ENCODE data around the gene LIG4.

LIG4 gene

GRCh38 chr13:108194435-108194936, 20.9 kb downstream of the LIG4 start:
- no peak for DNase-seq

- DNase-seq: no peak
Measured at GRCh38 chr13:108193806-108194205, 21.5 kb downstream of the LIG4 start.

GRCh38 chr13:108190897-108191296, 24.4 kb downstream of the LIG4 start:
- no peak for DNase-seq

GRCh38 chr13:108188260-108188659, 27.1 kb downstream of the LIG4 start:
- no peak for DNase-seq

GRCh38 chr13:108185223-108185622, 30.1 kb downstream of the LIG4 start:
- no peak for DNase-seq

GRCh38 chr13:108182652-108183051, 32.7 kb downstream of the LIG4 start:
- no peak for DNase-seq

- no peak for DNase-seq
Measured at GRCh38 chr13:108178078-108178477, 37.3 kb downstream of the LIG4 start.

GRCh38 chr13:108176685-108177274, 38.6 kb downstream of the LIG4 start:
- DNase-seq: peak in 18 of 51 donors; percentile 1 to 45 (median 10)

- DNase-seq: no peak
Measured at GRCh38 chr13:108168929-108169328, 46.4 kb downstream of the LIG4 start.

- no peak for DNase-seq
Measured at GRCh38 chr13:108166078-108166477, 49.3 kb downstream of the LIG4 start.

- DNase-seq: no peak
Measured at GRCh38 chr13:108158746-108159145, 56.6 kb downstream of the LIG4 start.
